ENCODE measurements around the gene RHO.
"Not testable (repeated sequence)": the region's sequence is repeated elsewhere in the genome, so short reads cannot be mapped to it uniquely, and the experiment has no call there.

GRCh38 chr3:129494499-129494898 lies 33.9 kb upstream of the RHO start:
- TF ChIP-seq POLR2AphosphoS5, CTCF (IDR thresholded peaks at IDR 0.05): not testable (repeated sequence)
